Neural progenitor cell (in vitro differentiated cells): ENCODE results near the gene RD3L. TPM values are rescaled to one million over a fixed set of nuclear protein-coding genes. Genes with fewer than 3 reads are reported as not detected.

ENCODE experiments used
- DNase-seq: peaks from one replicate; pipeline ENCODE4 v3.0.0-alpha.2; 2016; ENCODE audit warnings: low spot score
- H2AFZ ChIP-seq: fragments of 200-600 bp; sonication (generic); replicated peaks from 2 replicates; pipeline ENCODE4 v1.6.1; 2016; ENCODE audit warnings: antibody characterized with exemption
- H3F3A ChIP-seq: fragments of 200-600 bp; sonication (generic); 2 replicates; pipeline ENCODE4 v1.6.1; 2016; ENCODE audit warnings: antibody characterized with exemption, low read depth
- H3K27ac ChIP-seq: fragments of 200-600 bp; sonication (generic); 2 replicates; pipeline ENCODE4 v1.5.1; 2016; ENCODE audit warnings: mild to moderate bottlenecking
- H3K27me3 ChIP-seq: fragments of 200-600 bp; sonication (generic); 2 replicates; pipeline ENCODE4 v1.6.1; 2016; ENCODE audit warnings: mild to moderate bottlenecking, moderate library complexity
- H3K36me3 ChIP-seq: fragments of 200-600 bp; sonication (generic); 2 replicates; pipeline ENCODE4 v1.5.1; 2016
- H3K4me1 ChIP-seq: fragments of 200-600 bp; sonication (generic); 2 replicates; pipeline ENCODE4 v1.6.1; 2016; ENCODE audit warnings: mixed run types
- H3K4me2 ChIP-seq: fragments of 200-600 bp; sonication (generic); 2 replicates; pipeline ENCODE4 v1.6.1; 2016
- H3K4me3 ChIP-seq: fragments of 200-600 bp; sonication (generic); 2 replicates; pipeline ENCODE4 v1.5.1; 2016
- H3K79me2 ChIP-seq: fragments of 200-600 bp; sonication (generic); 2 replicates; pipeline ENCODE4 v1.6.1; 2016; ENCODE audit warnings: low read depth
- H3K9ac ChIP-seq: fragments of 200-600 bp; sonication (generic); 2 replicates; pipeline ENCODE4 v1.6.1; 2016
- H3K9me3 ChIP-seq: fragments of 200-600 bp; sonication (generic); 2 replicates; pipeline ENCODE4 v1.5.1; 2016; ENCODE audit warnings: low read depth
- H4K20me1 ChIP-seq: fragments of 200-600 bp; sonication (generic); 2 replicates; pipeline ENCODE4 v1.6.1; 2016; ENCODE audit warnings: low read depth
- H3K27ac Mint-ChIP-seq: 3 replicates; pipeline ENCODE4 v1.8.0; 2021; ENCODE audit warnings: mixed read lengths
- H3K27me3 Mint-ChIP-seq: 2 replicates; pipeline ENCODE4 v1.8.0; 2022; ENCODE audit warnings: low read depth, mild to moderate bottlenecking, inconsistent platforms, moderate library complexity, mixed read lengths; ENCODE audit not compliant: insufficient read depth
- H3K36me3 Mint-ChIP-seq: 3 replicates; pipeline ENCODE4 v1.8.0; 2021; ENCODE audit warnings: mixed read lengths
- H3K4me1 Mint-ChIP-seq: 3 replicates; pipeline ENCODE4 v1.8.0; 2021; ENCODE audit warnings: mixed read lengths
- H3K4me3 Mint-ChIP-seq: 3 replicates; pipeline ENCODE4 v1.8.0; 2021; ENCODE audit warnings: mild to moderate bottlenecking, moderate library complexity, mixed read lengths
- H3K9me3 Mint-ChIP-seq: 3 replicates; pipeline ENCODE4 v1.8.0; 2020; ENCODE audit warnings: mixed read lengths
- CTCF ChIP-seq: fragments of 200-600 bp; sonication (generic); IDR thresholded peaks from 2 replicates; pipeline ENCODE4 v1.5.1; 2017; ENCODE audit warnings: antibody characterized with exemption, mild to moderate bottlenecking
- EZH2 ChIP-seq: fragments of 200-600 bp; sonication (generic); IDR thresholded peaks from 2 replicates; pipeline ENCODE4 v1.6.1; 2017; ENCODE audit warnings: antibody characterized with exemption, mild to moderate bottlenecking, moderate library complexity
- EZH2phosphoT487 ChIP-seq: fragments of 200-600 bp; sonication (generic); IDR thresholded peaks from 2 replicates; pipeline ENCODE4 v1.6.1; 2017; ENCODE audit warnings: antibody characterized with exemption
- total RNA-seq: library from RNA; depleted of rRNA; stranded (reverse); fragments of >200 nt; gene quantifications from 2 replicates; pipeline ENCODE4 v1.2.3, GENCODE V29; 2015; ENCODE audit warnings: low replicate concordance

RD3L gene
- total RNA-seq, 1 donor from 2014 or later, result not detected

- Mint-ChIP-seq H3K9me3 (no peaks in the 10 kb centered on the region), H3K27ac (no peak overlapping the region), H3K4me1 (peaks cover 8% of the 10 kb centered on the region), H3K27me3 (peaks cover 2% of the 10 kb centered on the region), H3K36me3 (no peaks in the 10 kb centered on the region), H3K4me3 (no peak overlapping the region)
- peak overlapping the region; percentile 23 for H2AFZ ChIP-seq
- no peaks in the 10 kb centered on the region for H3K9me3 ChIP-seq
- no peaks in the 10 kb centered on the region for H3K36me3 ChIP-seq
- no peak overlapping the region for H3K4me3 ChIP-seq
- TF ChIP-seq EZH2 (no peak), CTCF (peak; percentile 45)
- H4K20me1 ChIP-seq, result no peaks in the 10 kb centered on the region
- H3K9ac ChIP-seq, result no peak overlapping the region
- H3K79me2 ChIP-seq, result no peaks in the 10 kb centered on the region
- peaks cover 15% of the 10 kb centered on the region for H3F3A ChIP-seq
- peak; percentile 61 for DNase-seq
- no peaks in the 10 kb centered on the region for H3K27me3 ChIP-seq
- H3K4me2 ChIP-seq, result no peak overlapping the region
- H3K4me1 ChIP-seq, result peaks cover 12% of the 10 kb centered on the region
- no peak overlapping the region for H3K27ac ChIP-seq
Observed at GRCh38 chr14:103905842-103906456, 36.4 kb downstream of the RD3L start.

- Mint-ChIP-seq H3K4me3 (no peak overlapping the region), H3K27ac (no peak overlapping the region), H3K4me1 (peaks cover 2% of the 10 kb centered on the region), H3K36me3 (no peaks in the 10 kb centered on the region), H3K27me3 (peaks cover 2% of the 10 kb centered on the region), H3K9me3 (no peaks in the 10 kb centered on the region)
- H3K36me3 ChIP-seq, result no peaks in the 10 kb centered on the region
- H3K4me2 ChIP-seq, result no peak overlapping the region
- peaks cover 8% of the 10 kb centered on the region for H3K4me1 ChIP-seq
- H3K27ac ChIP-seq, result no peak overlapping the region
- no peak overlapping the region for H3K4me3 ChIP-seq
- peaks cover 4% of the 10 kb centered on the region for H3F3A ChIP-seq
- H3K9me3 ChIP-seq, result no peaks in the 10 kb centered on the region
- no peak overlapping the region for H3K9ac ChIP-seq
- TF ChIP-seq EZH2 (no peak), EZH2phosphoT487 (no peak), CTCF (no peak)
- H4K20me1 ChIP-seq, result no peaks in the 10 kb centered on the region
- no peaks in the 10 kb centered on the region for H3K79me2 ChIP-seq
- H3K27me3 ChIP-seq, result no peaks in the 10 kb centered on the region
- H2AFZ ChIP-seq, result no peak overlapping the region
- no peak for DNase-seq
Observed at GRCh38 chr14:103904493-103905107, 37.7 kb downstream of the RD3L start.

- H3K36me3 Mint-ChIP-seq, result no peaks in the 10 kb centered on the region
Observed at GRCh38 chr14:103899833-103900232, 42.5 kb downstream of the RD3L start.

GRCh38 chr14:103899316-103899715 is 43.0 kb downstream of the RD3L start:
- peaks cover 4% of the 10 kb centered on the region for H3K9me3 Mint-ChIP-seq
- H3K9me3 ChIP-seq, result no peaks in the 10 kb centered on the region
- H3K36me3 Mint-ChIP-seq, result no peaks in the 10 kb centered on the region

More at GRCh38 chr14:103899833-103900232, 42.5 kb downstream of the RD3L start:
- Histone ChIP-seq H4K20me1 (no peaks in the 10 kb centered on the region), H3K4me2 (no peak overlapping the region), H3K9me3 (no peaks in the 10 kb centered on the region), H2AFZ (no peak overlapping the region), H3K4me1 (no peaks in the 10 kb centered on the region), H3K79me2 (no peaks in the 10 kb centered on the region), H3K9ac (no peak overlapping the region), H3K27ac (no peak overlapping the region), H3K27me3 (no peaks in the 10 kb centered on the region), H3K4me3 (no peak overlapping the region), H3K36me3 (no peaks in the 10 kb centered on the region), H3F3A (no peaks in the 10 kb centered on the region)
- H3K4me3 Mint-ChIP-seq, result no peak overlapping the region
- H3K27me3 Mint-ChIP-seq, result peaks cover 3% of the 10 kb centered on the region
- DNase-seq, result no peak
- TF ChIP-seq EZH2phosphoT487, result no peak
- no peak for TF ChIP-seq EZH2
- H3K9me3 Mint-ChIP-seq, result peaks cover 4% of the 10 kb centered on the region
- no peak overlapping the region for H3K27ac Mint-ChIP-seq
- H3K4me1 Mint-ChIP-seq, result no peaks in the 10 kb centered on the region

More at GRCh38 chr14:103899316-103899715, 43.0 kb downstream of the RD3L start:
- H3K4me3 ChIP-seq, result no peak overlapping the region
- TF ChIP-seq CTCF (no peak), EZH2 (no peak), EZH2phosphoT487 (no peak)
- no peak overlapping the region for H2AFZ ChIP-seq
- no peak overlapping the region for H3K27ac ChIP-seq
- no peak overlapping the region for H3K4me2 ChIP-seq
- no peaks in the 10 kb centered on the region for H3F3A ChIP-seq
- no peaks in the 10 kb centered on the region for H3K4me1 ChIP-seq
- H3K4me1 Mint-ChIP-seq, result no peaks in the 10 kb centered on the region
- no peak overlapping the region for H3K27ac Mint-ChIP-seq
- H3K27me3 Mint-ChIP-seq, result peaks cover 3% of the 10 kb centered on the region
- H4K20me1 ChIP-seq, result no peaks in the 10 kb centered on the region
- no peak for DNase-seq
- no peaks in the 10 kb centered on the region for H3K27me3 ChIP-seq
- H3K36me3 ChIP-seq, result no peaks in the 10 kb centered on the region
- H3K79me2 ChIP-seq, result no peaks in the 10 kb centered on the region
- no peak overlapping the region for H3K4me3 Mint-ChIP-seq
- H3K9ac ChIP-seq, result no peak overlapping the region
